Measurements from ENCODE around the gene TPST2.

GRCh38 chr22:26487996-26488395 lies 101.9 kb downstream of the TPST2 start:
- no peak for TF ChIP-seq MXI1 (IDR thresholded peaks at IDR 0.05; ENCODE audit: borderline replicate concordance, low read depth, low read length)
- no peak for TF ChIP-seq CTCF (conservative IDR thresholded peaks at IDR 0.05; ENCODE audit: low read depth, low read length)
- no peak for TF ChIP-seq ELK1 (IDR thresholded peaks at IDR 0.05; ENCODE audit: borderline replicate concordance, low read depth, low read length)
- TF ChIP-seq RAD21 (IDR thresholded peaks at IDR 0.05; ENCODE audit: low read length): no peak
- no peak for TF ChIP-seq CEBPB (IDR thresholded peaks at IDR 0.05; ENCODE audit: low read depth, low read length)
- TF ChIP-seq POLR2A (IDR thresholded peaks at IDR 0.05; ENCODE audit: low read depth, low read length): no peak
- TF ChIP-seq MAZ (IDR thresholded peaks at IDR 0.05; ENCODE audit: borderline replicate concordance, low read depth, low read length): no peak
- no peak for TF ChIP-seq USF2 (IDR thresholded peaks at IDR 0.05; ENCODE audit: low read depth, low read length)
- TF ChIP-seq FOS (IDR thresholded peaks at IDR 0.05; ENCODE audit: low read depth, low read length): no peak
- TF ChIP-seq RFX5 (IDR thresholded peaks at IDR 0.05; ENCODE audit: low read depth, low read length): no peak
- no peak for TF ChIP-seq MAFK (IDR thresholded peaks at IDR 0.05; ENCODE audit: low read depth, low read length)
- TF ChIP-seq SMC3 (IDR thresholded peaks at IDR 0.05; ENCODE audit: low read depth, low read length): no peak
- TF ChIP-seq NFE2L2 (IDR thresholded peaks at IDR 0.05; ENCODE audit: low read depth, low read length): no peak
- TF ChIP-seq CHD1 (IDR thresholded peaks at IDR 0.05; ENCODE audit: low read depth, low read length): no peak
